Measurements from ENCODE around the gene CES1.
"Not testable (repeated sequence)": the region's sequence is repeated elsewhere in the genome, so short reads cannot be mapped to it uniquely, and the experiment has no call there.

GRCh38 chr16:55835173-55835572 lies 2.3 kb upstream of the CES1 start:
- TF ChIP-seq POLR2AphosphoS5 (IDR thresholded peaks at IDR 0.05; ENCODE audit: low read depth, low read length); CREB1 (IDR thresholded peaks at IDR 0.05); FOSL1 (IDR thresholded peaks at IDR 0.05; ENCODE audit: insufficient read depth, low read depth, low read length); CTCF (IDR thresholded peaks at IDR 0.05; ENCODE audit: control extremely low read depth in 1 of 3, insufficient read depth in 1 of 3, low read depth in 1 of 3, low read length in 3 of 3); E2F6 (IDR thresholded peaks at IDR 0.05); NRF1 (IDR thresholded peaks at IDR 0.05; ENCODE audit: low read depth, low read length); ATF2 (IDR thresholded peaks at IDR 0.05; ENCODE audit: low read length); POLR2A (IDR thresholded peaks at IDR 0.05; ENCODE audit: control extremely low read depth in 1 of 2, low read depth in 2 of 2, low read length in 2 of 2); GABPA (IDR thresholded peaks at IDR 0.05; ENCODE audit: borderline replicate concordance, insufficient read depth, low read length): not testable (repeated sequence)

All from H1 (cell line).